ENCODE results near the gene ARHGAP32.

Gene ARHGAP32

DNA sequence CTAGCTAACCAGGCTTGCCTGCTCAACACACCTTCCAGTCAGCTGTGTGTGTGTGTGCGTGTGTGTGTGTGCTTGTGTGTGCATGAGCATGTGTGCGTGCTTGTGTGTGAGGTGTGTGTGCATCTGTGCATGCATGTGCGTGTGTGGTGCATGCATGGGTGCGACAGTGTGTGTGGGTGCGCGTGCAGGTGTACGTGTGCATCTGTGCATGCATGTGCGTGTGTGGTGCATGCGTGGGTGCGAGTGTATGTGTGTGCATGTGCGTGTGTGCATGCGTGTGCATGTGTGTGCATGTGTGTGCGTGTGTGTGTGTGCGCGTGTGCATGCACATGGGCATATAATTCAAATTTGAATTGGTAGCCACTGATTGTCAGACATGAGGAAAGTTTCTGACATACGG, 239.0 kb downstream of the ARHGAP32 start:
- no peak for DNase-seq (ENCODE audit: low read depth)

DNA sequence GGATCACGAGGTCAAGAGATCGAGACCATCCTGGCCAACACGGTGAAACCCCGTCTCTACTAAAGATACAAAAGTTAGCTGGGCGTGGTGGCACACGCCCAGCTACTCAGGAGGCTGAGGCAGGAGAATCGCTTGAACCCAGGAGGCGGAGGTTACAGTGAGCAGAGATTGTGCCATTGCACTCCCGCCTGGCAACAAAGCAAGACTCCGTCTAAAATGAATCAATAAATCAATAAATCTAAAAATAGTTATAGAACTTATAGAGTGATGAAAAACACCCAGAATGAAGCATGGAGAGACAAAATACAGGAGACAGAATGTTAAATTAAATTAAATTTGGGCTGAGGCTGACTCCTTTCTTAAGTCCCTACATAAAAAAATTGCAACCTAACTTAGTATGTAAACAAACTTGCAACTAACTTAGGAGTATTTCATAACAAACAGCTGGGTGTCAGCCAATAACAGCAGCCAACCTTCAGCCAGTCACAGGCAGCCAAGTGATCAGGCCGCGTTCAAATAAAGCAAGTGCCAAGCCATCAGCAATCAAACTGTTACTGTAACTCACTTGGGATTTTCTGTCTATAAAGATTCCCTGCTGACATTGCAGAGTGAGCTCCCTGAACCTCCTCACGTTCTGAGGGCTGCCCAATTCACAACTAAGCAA, 242.2 kb downstream of the ARHGAP32 start:
- DNase-seq (ENCODE audit: low read depth), result no peak

DNA sequence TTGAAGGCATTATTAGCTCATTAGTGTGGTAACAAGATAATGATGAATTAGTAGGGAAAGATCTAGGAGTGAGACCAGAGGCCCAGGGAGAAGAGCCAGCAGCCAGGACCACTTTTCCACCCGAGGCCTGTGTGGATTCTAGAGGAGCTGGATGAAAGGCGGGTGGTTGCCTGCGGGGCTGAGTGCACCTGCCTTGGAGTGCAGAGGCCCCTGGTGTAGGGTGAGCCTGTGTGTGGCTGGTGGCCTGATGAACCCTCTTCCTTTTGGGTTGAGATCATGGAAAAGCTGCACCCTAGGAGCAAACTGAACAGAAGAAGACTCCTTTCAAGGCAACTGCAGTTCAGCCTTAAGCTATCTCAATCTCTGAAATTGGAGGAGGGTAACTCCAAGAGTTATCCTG, 243.5 kb downstream of the ARHGAP32 start:
- DNase-seq (ENCODE audit: low read depth), result no peak

DNA sequence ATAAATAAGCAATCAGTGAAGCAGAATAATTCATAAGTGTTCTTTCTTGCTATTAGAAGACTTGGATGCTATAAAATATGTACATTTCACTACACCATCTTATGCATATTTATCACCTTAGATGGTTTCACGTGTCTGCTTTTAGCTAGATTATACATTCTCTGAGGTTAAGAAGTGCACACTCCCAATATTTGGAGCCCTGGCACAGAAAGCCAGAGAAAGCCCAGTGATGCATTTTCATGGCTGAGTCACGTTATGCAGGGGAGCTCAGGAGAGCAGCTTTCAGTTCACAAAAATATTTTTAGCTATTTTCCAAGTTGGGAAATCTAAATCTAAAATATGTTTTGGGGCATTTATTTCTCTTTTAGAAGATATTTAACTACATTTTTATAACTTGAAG, 244.4 kb downstream of the ARHGAP32 start:
- no peak for DNase-seq (ENCODE audit: low read depth)

DNA sequence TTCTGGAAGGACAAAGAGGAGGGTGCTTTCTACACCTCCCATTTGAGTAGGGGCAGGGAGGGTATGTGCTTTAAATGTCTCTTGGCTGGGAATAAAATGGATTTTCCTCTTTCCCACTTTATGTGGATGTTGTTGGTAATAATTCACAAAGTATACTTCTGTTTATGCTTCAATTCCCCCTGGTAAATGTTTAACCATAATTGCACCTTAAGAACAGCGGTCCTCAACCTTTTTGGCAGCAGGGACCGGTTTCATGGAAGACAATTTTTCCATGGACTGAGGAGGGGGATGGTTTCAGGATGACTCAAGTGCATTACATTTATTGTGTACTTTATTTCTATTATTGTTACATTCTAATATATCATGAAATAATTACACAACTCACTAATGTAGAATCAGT, 245.5 kb downstream of the ARHGAP32 start:
- DNase-seq (ENCODE audit: low read depth), result no peak

DNA sequence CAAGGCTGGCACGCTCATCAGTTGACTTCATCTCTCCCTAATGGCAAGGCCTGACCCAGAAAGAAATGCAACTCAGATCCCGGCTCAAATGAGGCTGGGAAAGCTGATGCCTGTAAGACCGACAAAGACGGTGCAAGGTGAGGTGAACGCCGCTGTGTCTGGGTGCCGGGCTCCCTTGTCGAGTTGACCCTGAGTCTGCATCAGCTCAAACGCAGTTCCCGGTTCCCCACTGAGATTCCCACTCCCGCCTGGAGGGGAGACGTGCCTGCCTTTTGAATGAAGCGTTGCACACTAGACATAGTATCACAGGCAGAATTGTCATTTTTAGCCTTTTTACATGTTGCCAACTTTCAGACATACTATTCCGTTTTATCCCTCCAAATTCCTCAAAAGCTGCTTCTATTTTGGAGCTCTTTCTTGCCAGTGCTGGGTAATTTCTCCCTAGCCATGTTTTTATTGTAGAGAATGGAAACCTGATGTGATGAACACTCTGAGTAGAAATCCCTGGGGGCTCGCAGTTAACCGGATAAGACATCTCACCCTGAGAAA, 248.6 kb downstream of the ARHGAP32 start:
- DNase-seq (ENCODE audit: low read depth), result no peak

DNA sequence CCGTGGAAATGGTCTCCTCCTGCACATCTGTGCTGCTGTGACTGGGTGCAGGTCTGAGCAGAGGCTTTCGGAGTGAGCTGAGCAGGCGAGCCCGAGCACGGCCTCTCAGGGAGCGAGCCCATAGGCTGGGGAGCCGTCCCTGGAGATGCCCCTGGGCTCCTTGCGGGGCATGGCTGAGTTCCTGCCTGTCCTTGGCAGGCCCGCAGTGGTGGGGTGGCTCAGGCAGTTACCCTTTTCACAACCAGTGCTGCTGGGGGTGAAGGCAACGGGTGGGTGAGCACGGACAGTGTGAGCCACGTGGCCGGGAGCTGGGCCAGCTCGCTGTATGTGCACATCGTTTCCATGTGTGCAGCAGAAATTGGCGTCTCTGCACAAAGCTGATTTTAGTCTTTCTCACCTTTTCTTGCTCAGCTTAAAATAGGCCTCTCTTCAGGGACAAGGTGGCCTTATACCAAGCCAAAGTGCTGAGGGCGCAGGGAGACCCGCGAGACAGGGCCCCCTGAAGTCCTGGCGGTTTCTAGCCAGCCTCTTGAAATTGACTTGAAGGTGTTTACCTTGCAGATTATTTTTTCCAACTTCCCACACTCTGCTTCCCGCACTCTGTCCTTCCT, 249.2 kb downstream of the ARHGAP32 start, which contains the start of gene TP53AIP1:
TP53AIP1 (minus strand) TSS at position 55 of the 611 bp plus-strand sequence. CDS start 5,053 bp downstream, outside the sequence.
- DNase-seq (ENCODE audit: low read depth), result no peak

DNA sequence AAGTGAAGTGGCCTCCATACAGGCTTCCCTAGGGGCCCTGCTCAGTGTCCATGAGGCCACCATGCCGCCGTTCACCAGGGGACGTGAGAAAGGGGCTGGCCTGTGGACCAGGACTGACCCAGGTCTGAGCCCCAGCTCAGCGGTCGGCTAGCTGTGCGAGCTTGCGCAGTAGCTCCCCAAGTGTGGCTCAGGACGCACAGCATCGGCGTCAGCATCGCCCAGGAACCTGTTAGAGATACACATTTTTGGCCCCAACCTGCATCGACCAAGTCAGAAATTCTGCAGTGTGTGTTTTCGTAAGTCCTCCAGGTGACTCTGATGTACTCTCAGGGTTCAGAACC, 249.9 kb downstream of the ARHGAP32 start:
- DNase-seq (ENCODE audit: low read depth), result no peak

DNA sequence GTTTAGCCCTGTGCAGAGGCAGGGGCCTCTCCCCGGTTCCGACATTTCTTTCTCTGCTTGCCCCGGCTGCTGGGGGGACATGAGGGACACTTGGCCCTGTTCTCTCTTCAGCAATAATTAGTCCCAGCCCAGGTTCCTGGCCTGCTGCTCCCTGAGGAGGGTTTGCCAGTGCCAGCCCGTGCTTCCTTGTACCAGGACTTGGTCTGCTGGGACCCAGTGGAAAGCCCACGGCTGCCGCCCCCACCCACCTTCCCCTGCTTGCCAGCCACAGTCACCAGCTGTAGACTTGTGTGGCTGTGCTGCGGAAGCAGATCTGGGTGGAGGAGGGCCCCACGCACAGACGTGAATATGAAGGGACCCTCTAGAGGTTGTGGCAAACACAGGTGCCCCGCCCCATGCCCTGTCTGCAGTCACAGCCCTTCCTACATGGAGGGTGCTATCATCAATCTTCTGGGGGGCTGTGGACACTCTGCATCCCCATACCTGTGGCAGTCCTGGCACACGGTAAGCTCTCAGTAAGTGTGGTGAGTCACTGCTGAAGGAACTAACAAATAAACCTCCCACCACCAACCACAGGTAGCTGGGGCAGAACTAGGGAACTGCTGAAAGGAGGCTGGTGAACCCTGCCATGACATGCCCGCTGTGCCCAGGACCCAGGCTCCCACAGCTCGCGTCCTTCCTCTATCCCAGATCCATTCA, 250.4 kb downstream of the ARHGAP32 start:
- DNase-seq (ENCODE audit: low read depth), result no peak

DNA sequence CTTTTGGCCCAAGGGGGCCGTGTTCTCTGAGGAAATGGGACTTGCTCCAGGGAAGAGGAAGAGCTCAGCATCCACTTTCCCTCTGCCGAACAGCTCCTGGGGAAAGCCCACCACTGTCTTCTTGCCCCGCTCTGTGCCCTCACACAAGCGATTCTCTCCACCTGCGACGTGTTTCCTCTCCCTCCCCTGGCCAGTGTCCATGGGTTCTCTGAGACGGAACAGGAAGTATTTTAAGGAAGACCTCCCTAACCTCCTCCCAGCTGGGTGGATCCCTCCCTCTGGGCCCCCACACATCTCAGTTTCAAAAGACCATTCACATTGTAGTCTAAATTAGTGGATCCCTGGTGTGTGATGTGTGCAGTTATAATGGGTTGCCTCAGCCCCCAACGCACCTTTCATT, 251.0 kb downstream of the ARHGAP32 start:
- no peak for DNase-seq (ENCODE audit: low read depth)

DNA sequence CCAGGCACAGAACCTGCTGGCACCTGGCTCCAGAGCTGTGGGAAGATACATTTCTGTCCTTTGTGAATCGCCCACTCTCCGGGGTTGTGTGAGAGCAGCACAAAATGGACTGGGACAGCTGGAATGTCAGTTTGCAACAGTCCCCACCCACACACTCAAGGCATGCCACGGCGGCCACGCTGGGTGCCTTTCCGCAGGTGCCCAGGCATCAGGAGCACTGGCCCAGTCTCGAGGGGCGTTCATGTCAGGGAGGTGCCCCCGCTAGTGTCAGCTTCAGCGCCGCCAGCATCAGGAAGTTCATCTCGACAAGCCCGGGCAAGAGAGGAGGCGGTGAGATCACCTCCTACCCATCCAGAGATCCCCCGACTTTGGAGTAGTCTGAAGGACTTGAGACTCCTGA, 251.5 kb downstream of the ARHGAP32 start:
- DNase-seq (ENCODE audit: low read depth), result no peak

DNA sequence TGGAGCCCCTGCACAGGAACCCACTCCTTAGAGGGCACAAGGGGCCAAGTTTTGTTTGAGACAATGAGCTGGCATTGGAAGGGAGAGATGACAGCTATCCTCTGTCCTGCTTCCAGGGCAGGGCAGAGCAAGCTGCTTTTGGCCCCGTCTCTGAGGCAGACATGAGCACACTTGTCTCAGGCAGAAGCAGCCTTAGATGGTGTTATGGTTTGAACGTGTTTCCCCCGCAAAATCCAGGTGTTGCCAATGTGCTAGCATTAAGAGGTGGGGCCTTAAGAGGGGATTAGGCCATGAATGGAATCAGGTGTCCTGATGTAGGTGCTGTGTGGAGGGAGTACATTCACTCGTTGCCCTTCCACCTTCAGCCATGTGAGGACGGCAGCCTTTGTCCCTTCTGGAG, 252.0 kb downstream of the ARHGAP32 start:
- DNase-seq (ENCODE audit: low read depth), result no peak

DNA sequence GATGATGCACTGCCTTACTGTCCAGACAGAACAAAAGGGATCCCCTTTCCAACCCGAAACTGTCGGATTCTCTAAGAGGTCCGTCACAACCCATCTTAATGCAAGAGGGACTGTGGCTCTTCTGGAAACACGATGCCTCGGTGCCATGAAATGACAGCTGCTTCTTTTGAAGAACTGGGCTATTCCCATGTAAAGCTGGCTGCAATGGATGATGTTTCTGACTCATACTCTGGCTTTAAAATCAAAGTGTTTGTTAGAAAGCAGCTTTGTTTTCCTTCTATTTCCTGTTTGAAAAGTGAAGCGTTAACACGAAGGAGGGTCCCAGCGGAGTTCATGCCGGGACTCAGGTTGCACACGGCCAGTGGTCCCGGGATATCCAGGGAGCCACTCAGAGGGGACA, 252.5 kb downstream of the ARHGAP32 start:
- DNase-seq (ENCODE audit: low read depth), result no peak

DNA sequence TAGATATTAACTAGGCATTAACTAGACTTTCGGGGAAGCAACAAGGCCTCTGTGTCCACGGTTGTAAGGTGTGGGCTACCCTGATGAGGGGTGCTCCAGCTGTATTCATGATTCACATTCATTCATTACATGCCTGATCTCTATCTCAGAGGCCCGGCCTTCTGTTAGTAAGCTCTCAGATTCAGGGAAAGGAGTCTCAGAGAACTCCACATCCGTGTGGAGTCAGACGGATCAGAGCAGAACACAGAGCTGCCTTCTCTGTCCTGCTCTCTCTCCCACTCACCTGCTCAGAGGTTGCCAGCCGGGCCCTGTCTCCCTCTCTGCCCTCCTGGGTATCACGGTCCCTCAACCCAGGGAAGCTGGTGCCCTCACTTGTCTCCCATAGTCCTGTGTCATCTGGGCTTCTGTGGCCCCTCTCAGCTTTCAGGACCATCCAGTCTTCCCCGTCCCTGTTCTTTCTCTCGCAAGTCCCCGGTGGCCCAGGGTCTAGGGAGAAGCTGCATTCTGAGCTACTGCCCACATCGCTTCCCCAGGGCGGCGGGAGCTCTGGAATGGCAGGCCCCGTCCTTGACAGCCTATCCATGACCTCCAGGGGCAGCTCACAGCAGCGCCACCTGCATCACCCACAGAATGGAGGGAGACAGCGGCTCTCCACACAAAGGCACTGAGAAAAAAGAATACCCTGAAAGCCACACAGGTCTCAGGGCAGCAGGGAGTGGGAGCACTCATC, 253.8 kb downstream of the ARHGAP32 start:
- no peak for DNase-seq (ENCODE audit: low read depth)

DNA sequence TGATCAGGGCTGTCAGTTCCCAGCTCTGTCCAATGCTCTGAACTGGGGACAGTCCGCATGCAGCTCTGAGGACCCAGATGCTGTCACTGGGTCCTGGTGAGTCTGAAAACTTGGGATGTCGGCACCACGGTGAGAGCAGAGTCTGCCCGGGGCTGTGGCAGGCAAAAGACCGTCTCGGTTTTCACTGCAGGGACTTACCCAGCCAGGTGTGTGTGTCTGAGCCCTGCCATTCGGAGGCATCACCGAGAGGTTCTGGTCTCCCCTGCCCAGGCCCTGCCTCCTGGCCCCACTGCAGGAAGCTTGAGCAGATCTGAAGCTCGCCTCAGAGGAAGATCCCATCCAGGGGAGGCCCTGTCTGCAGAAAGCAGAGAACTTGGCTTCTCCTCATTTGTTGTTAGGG, 254.6 kb downstream of the ARHGAP32 start:
- DNase-seq (ENCODE audit: low read depth), result no peak

DNA sequence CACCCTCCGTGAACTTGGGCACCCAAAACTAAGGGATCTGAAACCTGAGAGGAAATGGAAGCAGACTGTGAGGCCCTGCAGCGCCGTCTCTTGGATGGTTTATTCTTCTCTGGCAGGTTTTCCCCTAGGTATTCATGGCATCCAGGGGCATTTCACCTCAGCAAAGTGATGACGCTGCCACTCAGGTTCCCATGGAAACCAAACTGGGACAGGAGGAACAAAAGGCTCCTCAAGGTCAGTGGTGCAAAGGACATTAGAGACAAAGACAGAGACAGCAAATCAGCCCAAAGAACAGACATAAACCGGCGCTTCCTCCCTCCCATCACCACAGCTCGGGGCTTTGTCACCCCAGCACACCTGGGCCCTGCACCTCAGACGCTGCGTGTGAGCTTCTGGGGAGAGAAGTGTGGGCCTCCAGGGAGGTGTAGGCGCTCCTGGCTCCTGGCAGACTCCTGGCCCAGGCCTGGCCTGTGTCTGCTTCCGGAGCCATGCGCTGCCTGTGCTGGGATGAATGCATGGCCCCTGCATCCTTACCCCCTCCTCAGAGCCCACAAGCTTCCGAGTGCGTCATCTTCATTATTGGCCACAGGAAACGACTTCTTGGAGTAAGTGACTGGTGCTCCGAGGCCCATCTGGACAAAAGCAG, 255.4 kb downstream of the ARHGAP32 start:
- no peak for DNase-seq (ENCODE audit: low read depth)

DNA sequence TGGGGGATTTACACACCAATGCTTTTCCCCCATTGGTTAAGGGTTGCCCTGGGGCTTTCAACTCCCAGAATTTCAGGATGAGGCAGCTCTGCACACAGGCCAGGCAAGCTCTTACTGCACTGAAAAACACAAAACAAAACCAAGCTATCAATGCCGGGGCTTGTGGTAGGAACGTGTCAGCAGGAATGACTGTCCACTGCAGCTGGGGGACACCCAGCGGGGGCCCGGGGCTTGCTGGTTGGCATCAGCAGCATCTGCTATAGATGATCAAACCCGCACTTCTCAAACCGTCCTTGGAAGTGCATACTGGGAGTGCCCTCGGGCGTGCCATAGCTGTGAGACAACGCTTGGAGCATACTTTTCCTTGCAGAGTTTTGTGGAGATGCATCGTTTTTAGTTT, 257.2 kb downstream of the ARHGAP32 start:
- no peak for DNase-seq (ENCODE audit: low read depth)

DNA sequence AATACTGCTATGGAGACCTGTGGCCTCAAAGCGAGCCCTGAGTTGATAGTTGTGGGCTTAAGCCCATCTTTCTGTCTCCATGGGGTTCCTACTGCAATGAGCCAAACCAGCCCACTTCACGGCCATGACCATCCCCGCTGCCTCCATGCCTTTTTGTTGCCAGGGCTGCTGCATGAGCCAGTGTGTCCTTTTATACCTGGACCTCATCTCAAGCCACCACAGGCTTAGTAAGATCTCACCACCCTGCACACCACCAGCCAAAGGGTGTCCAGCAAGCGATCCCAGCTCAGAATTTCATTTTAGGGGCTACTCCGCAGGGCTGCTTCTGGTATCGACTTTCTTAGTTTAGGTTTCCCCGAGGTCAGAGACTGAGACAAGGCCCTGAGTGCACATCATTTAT, 257.8 kb downstream of the ARHGAP32 start:
- DNase-seq (ENCODE audit: low read depth), result no peak

DNA sequence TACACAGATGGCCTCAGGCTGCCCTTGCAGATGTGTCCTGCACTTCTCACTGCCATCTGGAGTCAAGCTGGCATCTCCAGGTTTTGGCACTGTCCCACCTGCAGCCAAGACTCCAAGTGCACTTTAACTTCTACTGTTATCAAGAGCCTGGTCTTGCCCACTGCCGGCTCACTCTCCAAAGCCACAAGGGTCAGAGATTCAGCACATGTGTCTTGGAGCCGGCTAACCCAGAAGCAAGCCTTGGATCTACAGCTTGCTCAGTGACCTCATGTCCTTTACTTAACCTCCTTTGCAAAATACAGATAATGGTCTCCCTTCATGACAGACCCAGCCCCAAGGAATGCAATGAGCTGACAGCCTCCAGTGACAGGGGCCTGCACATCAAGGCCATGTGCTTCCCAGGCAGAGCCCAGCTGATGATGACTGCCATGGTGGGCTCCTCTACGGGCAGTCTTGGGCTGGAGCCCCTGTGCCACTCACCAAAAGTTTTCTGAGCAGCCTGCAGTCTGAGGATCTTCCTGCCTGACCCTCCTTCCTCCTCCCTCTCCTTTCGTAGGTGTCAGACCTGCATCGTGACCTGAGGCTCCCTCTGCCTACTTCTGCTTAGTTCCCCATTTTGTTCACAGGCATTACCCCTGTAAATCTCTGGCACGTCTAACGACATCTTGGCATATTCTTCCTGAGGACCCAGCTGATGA, 258.5 kb downstream of the ARHGAP32 start:
- no peak for DNase-seq (ENCODE audit: low read depth)

DNA sequence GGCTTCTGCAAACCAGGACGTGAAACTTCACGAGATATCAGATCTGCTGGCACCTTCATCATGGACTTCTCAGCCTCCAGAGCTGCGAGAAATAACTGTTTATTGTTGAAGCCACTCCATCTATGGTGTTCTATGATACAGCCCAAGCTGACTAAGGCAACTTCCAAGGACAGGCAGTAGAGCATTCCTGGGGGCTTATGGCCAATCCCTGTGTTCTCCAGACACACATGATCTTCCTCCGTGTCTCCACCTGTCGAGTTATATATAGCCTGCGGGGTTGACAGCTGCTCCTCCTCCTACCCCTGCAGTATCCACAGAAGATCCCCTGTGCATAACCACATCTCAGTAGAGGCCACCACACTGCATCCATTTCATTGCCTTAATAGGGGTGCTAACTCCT, 260.5 kb downstream of the ARHGAP32 start:
- DNase-seq (ENCODE audit: low read depth), result no peak

DNA sequence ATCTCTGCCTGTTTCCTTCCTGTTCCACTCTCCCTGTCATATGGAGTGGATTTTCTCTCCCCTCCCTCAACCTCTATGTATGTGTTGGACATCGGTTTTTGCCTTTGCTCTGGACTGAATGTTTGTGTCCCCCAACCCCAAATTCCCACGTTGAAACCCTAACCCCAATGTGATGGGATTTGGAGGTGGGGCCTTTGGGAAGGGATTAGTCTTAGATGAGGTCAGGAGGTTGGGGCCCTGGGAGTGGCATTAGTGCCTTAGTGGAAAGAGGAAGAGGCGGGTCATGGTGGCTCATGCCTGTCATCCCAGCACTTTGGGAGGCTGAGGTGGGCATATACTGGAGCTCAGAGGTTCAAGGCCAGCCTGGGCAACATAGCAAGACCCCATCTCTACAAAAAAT, 261.1 kb downstream of the ARHGAP32 start:
- DNase-seq (ENCODE audit: low read depth), result no peak

Measured in stimulated activated CD8-positive, alpha-beta memory T cell treated with anti-CD3 and anti-CD28 coated beads, Interleukin-4, amount 100 ng/mL, for 24 hours (primary cell).